ENCODE results near the gene SCN9A.

SCN9A gene

DNA sequence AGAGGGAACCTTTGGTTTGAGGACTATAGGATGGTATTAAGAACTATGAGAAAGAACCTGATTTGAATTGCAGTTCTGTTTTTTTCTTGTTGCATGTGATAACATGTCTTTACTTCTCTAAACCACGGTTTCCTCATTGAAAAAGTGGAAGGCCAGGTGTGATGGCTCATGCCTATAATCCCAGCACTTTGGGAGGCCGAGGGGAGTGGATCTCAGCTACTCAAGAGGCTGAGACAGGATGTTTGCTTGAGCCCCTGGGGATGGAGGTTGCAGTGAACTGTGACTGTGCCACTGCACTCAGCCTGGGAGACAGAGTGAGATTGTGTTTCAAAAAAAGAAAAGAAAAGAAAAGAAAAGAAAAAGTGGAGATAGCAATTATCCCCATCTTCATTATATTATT, 32.3 kb downstream of the SCN9A start:
- Histone ChIP-seq H3K27me3 (ENCODE audit: insufficient read depth, poor library complexity, severe bottlenecking) (peaks cover 2% of the 10 kb centered on the region), H3K4me3 (replicated peaks; ENCODE audit: insufficient read depth, low read length) (no peak overlapping the region), H3K27ac (replicated peaks) (no peak overlapping the region)
- TF ChIP-seq POLR2AphosphoS5 (IDR thresholded peaks at IDR 0.05; ENCODE audit: low read depth) = no peak
- TF ChIP-seq, protein P1, sequence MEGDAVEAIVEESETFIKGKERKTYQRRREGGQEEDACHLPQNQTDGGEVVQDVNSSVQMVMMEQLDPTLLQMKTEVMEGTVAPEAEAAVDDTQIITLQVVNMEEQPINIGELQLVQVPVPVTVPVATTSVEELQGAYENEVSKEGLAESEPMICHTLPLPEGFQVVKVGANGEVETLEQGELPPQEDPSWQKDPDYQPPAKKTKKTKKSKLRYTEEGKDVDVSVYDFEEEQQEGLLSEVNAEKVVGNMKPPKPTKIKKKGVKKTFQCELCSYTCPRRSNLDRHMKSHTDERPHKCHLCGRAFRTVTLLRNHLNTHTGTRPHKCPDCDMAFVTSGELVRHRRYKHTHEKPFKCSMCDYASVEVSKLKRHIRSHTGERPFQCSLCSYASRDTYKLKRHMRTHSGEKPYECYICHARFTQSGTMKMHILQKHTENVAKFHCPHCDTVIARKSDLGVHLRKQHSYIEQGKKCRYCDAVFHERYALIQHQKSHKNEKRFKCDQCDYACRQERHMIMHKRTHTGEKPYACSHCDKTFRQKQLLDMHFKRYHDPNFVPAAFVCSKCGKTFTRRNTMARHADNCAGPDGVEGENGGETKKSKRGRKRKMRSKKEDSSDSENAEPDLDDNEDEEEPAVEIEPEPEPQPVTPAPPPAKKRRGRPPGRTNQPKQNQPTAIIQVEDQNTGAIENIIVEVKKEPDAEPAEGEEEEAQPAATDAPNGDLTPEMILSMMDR (IDR thresholded peaks at IDR 0.05; ENCODE audit: insufficient read depth, low read length) = no peak
- TF ChIP-seq GABPA (IDR thresholded peaks at IDR 0.05; ENCODE audit: low read depth) = no peak
- DNase-seq (ENCODE audit: low read depth in 1 of 2, low spot score in 1 of 2) = no peak

- H3K4me3 ChIP-seq (replicated peaks; ENCODE audit: insufficient read depth, low read length) = no peak overlapping the region
- peaks cover 2% of the 10 kb centered on the region for H3K27me3 ChIP-seq (ENCODE audit: insufficient read depth, poor library complexity, severe bottlenecking)
- TF ChIP-seq GABPA (IDR thresholded peaks at IDR 0.05; ENCODE audit: low read depth) = no peak
- no peak for TF ChIP-seq POLR2AphosphoS5 (IDR thresholded peaks at IDR 0.05; ENCODE audit: low read depth)
- no peak overlapping the region for H3K27ac ChIP-seq (replicated peaks)
- DNase-seq (ENCODE audit: low read depth in 1 of 2, low spot score in 1 of 2) = no peak
Measured at GRCh38 chr2:166341426-166341825, 34.3 kb downstream of the SCN9A start.

DNA sequence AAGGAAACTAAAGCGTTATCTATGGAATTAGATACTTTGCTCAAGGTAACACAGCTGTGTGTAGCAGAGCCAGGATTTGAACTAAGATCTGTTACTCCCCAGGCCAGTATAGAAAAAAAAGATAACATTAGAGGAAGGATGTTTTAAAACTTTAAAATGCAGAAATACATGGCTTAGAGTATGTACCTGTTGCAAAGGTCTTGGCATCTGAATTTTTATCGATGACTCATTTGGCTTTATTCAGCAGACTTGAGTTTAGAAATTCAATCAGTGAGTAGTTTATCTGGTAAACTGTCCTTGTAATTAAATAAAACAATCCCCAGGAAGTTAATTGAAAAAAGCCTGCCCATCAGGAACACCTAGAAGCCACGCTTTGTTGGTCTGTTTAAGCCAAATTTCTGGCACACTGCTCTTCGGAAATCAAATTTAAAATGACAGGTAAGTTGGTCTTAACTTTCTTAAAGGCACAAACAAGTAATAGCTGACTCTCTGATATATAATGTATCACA, 36.9 kb downstream of the SCN9A start:
- Histone ChIP-seq H3K4me3 (replicated peaks; ENCODE audit: insufficient read depth, low read length) (no peak overlapping the region), H3K27me3 (ENCODE audit: insufficient read depth, poor library complexity, severe bottlenecking) (peaks cover 2% of the 10 kb centered on the region), H3K27ac (replicated peaks) (no peak overlapping the region)
- TF ChIP-seq, protein P1 (IDR thresholded peaks at IDR 0.05; ENCODE audit: insufficient read depth, low read length) = no peak
- TF ChIP-seq POLR2AphosphoS5 (IDR thresholded peaks at IDR 0.05; ENCODE audit: low read depth) (no peak), SPI1 (IDR thresholded peaks at IDR 0.05; ENCODE audit: borderline replicate concordance, low read depth) (no peak), GABPA (IDR thresholded peaks at IDR 0.05; ENCODE audit: low read depth) (no peak)
- TF ChIP-seq, protein P2, sequence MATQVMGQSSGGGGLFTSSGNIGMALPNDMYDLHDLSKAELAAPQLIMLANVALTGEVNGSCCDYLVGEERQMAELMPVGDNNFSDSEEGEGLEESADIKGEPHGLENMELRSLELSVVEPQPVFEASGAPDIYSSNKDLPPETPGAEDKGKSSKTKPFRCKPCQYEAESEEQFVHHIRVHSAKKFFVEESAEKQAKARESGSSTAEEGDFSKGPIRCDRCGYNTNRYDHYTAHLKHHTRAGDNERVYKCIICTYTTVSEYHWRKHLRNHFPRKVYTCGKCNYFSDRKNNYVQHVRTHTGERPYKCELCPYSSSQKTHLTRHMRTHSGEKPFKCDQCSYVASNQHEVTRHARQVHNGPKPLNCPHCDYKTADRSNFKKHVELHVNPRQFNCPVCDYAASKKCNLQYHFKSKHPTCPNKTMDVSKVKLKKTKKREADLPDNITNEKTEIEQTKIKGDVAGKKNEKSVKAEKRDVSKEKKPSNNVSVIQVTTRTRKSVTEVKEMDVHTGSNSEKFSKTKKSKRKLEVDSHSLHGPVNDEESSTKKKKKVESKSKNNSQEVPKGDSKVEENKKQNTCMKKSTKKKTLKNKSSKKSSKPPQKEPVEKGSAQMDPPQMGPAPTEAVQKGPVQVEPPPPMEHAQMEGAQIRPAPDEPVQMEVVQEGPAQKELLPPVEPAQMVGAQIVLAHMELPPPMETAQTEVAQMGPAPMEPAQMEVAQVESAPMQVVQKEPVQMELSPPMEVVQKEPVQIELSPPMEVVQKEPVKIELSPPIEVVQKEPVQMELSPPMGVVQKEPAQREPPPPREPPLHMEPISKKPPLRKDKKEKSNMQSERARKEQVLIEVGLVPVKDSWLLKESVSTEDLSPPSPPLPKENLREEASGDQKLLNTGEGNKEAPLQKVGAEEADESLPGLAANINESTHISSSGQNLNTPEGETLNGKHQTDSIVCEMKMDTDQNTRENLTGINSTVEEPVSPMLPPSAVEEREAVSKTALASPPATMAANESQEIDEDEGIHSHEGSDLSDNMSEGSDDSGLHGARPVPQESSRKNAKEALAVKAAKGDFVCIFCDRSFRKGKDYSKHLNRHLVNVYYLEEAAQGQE (IDR thresholded peaks at IDR 0.05; ENCODE audit: insufficient replicate concordance, low read depth) = no peak
- DNase-seq (ENCODE audit: low read depth in 1 of 2, low spot score in 1 of 2) = no peak

- Histone ChIP-seq H3K4me3 (replicated peaks; ENCODE audit: insufficient read depth, low read length) (no peak overlapping the region), H3K27ac (replicated peaks) (no peak overlapping the region), H3K27me3 (ENCODE audit: insufficient read depth, poor library complexity, severe bottlenecking) (peaks cover 2% of the 10 kb centered on the region)
- no peak for DNase-seq (ENCODE audit: low read depth in 1 of 2, low spot score in 1 of 2)
- TF ChIP-seq POLR2AphosphoS5 (IDR thresholded peaks at IDR 0.05; ENCODE audit: low read depth) = no peak
- no peak for TF ChIP-seq GABPA (IDR thresholded peaks at IDR 0.05; ENCODE audit: low read depth)
- TF ChIP-seq SPI1 (IDR thresholded peaks at IDR 0.05; ENCODE audit: borderline replicate concordance, low read depth) = no peak
- TF ChIP-seq, protein P2 (IDR thresholded peaks at IDR 0.05; ENCODE audit: insufficient replicate concordance, low read depth) = no peak
Measured at GRCh38 chr2:166337932-166338331, 37.8 kb downstream of the SCN9A start.

- Histone ChIP-seq H3K27me3 (ENCODE audit: insufficient read depth, poor library complexity, severe bottlenecking) (no peaks in the 10 kb centered on the region), H3K27ac (replicated peaks) (no peak overlapping the region), H3K4me3 (replicated peaks; ENCODE audit: insufficient read depth, low read length) (no peak overlapping the region)
- TF ChIP-seq SPI1 (IDR thresholded peaks at IDR 0.05; ENCODE audit: borderline replicate concordance, low read depth) (no peak), POLR2AphosphoS5 (IDR thresholded peaks at IDR 0.05; ENCODE audit: low read depth) (no peak), GABPA (IDR thresholded peaks at IDR 0.05; ENCODE audit: low read depth) (no peak)
- TF ChIP-seq, protein P1 (IDR thresholded peaks at IDR 0.05; ENCODE audit: insufficient read depth, low read length) = no peak
- TF ChIP-seq, protein P2 (IDR thresholded peaks at IDR 0.05; ENCODE audit: insufficient replicate concordance, low read depth) = no peak
- DNase-seq (ENCODE audit: low read depth in 1 of 2, low spot score in 1 of 2) = no peak
Measured at GRCh38 chr2:166335284-166335683, 40.5 kb downstream of the SCN9A start.
